Hematopoietic multipotent progenitor cell (in vitro differentiated cells): ENCODE results near the gene KAZN. TPM values are rescaled to one million over a fixed set of nuclear protein-coding genes. Genes with fewer than 3 reads are reported as not detected.
"Not testable (repeated sequence)": the region's sequence is repeated elsewhere in the genome, so short reads cannot be mapped to it uniquely, and the experiment has no call there.

Experiments
- DNase-seq, 3 donors: peaks; one replicate each; pipeline ENCODE4 v3.0.0-alpha.2; 2011 to 2015; ENCODE audit warnings: low read depth in 2 of 3, low spot score in 2 of 3
- total RNA-seq: library from RNA; depleted of rRNA; stranded (reverse); fragments of >200 nt; gene quantifications from one replicate; pipeline ENCODE4 v1.2.3, GENCODE V29; 2012

Gene KAZN
- total RNA-seq, 1 donor, result 0.54 TPM

DNA sequence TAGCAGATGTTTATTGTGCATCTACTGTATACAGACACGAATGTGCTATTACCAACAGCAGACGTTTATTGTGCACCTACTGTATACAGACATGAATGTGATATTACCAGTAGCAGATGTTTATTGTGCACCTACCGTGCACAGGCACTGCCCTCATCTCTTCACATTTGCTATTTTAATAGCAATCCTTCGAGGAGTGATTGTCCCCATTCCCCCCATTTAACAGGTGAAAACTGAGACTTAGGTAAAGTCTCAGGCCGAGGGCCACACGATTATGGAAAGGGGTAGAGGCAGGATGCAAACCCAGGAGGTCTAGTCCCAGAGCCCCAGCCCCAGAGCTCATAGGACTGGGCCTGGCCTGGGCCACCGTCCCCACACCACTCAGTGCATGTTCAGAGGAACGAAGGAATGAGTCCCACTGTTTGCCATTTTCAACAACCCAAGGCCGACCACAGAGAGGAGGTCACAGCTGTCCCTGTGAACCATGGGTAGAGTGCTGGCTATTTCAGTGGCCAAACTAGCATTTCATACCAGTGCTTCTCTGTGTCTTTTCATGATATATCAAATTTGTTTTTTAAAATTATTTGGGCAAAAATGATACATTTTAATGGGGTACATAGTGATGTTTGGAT is 440.6 kb downstream of the KAZN start:
- no peak for DNase-seq

DNA sequence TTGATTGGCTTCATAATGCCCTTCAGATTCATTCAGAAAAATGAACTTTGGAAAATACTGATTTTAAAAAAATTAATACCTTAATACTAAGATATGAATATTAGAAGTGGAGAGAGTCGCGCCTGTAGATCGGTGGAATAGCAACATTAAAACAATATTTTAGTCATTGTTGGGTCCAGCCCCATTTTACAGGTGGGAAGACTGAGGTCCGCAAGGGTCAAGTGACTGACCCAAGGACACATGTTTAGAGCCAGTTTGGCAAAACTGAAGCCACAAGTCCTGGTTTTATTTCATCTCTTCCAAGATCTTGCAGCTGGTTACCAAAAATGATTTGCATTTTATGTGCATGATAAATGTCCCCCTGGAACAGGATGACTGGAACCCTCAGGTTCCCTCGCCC is 441.4 kb downstream of the KAZN start:
- no peak for DNase-seq

DNA sequence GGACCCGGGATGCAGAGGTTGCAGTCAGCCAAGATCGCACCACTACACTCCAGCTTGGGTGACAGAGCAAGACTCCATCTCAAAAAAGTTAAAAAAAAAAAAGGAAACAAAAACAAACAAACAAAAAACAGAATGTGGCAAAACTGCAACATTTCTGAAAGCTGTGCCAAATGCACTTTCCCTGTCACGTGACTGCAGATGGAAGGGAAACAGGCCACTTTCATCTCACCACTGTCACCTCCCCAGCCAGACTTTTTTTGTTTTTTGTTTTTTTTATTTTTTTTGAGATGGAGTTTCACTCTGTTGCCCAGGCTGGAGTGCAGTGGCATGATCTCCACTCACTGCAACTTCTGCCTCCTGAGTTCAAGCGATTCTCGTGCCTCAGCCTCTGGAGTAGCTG is 442.2 kb downstream of the KAZN start:
- DNase-seq, result not testable (repeated sequence)

DNA sequence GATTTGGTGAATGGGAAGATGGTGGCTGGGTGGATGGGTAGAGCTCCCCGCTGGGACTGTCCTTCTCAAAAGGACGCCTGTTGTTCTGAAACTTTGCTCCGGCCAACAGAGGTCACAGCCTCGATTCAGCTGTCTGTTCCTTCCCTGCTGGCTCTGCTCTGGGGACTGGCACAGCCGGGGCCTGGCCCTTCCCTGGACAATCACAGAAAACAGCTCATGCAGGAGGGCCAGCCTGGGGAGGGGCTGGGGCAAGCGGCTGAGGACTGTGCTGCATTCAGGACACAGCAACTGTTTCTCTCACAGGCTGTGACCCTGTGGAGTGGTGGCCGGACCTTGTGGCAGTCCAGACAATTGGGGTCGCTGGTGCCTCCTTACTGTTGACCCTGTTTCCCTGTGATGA is 444.4 kb downstream of the KAZN start:
- DNase-seq, result no peak

DNA sequence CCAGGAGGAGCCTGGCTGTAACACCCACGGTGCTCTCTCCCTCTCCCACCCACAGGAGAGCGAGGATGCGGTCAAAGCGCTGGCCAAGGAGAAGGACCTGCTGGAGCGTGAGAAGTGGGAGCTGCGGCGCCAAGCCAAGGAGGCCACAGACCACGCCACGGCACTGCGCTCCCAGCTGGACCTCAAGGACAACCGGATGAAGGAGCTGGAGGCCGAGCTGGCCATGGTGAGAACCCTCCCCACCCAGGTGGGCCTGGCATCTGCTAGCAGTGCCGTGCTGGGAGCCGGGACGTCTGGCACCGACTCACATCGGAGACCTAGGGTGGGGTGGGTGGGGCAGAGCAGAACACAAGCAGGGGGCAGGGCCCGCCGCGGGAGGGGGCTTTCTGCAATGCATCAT is 445.4 kb downstream of the KAZN start:
- no peak for DNase-seq

DNA sequence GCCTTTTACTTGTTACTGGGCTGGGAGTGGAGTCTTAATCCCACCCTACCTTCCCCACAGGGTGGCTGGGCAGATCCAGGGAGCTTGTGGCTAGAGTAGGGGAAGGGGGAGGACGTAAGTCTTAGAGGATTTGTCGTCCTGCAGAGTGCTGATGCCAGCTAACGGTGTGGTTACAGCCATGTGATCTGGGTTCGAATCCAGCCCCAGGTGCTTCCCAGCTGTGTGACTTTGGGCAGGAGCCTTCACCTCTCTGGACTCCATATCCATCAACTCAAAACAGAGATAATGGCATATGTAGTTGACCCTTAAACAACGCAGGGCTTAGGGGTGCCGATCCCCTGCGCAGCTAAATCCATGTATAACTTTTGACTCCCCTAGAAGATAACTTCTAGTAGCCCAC is 446.6 kb downstream of the KAZN start:
- DNase-seq, result no peak

DNA sequence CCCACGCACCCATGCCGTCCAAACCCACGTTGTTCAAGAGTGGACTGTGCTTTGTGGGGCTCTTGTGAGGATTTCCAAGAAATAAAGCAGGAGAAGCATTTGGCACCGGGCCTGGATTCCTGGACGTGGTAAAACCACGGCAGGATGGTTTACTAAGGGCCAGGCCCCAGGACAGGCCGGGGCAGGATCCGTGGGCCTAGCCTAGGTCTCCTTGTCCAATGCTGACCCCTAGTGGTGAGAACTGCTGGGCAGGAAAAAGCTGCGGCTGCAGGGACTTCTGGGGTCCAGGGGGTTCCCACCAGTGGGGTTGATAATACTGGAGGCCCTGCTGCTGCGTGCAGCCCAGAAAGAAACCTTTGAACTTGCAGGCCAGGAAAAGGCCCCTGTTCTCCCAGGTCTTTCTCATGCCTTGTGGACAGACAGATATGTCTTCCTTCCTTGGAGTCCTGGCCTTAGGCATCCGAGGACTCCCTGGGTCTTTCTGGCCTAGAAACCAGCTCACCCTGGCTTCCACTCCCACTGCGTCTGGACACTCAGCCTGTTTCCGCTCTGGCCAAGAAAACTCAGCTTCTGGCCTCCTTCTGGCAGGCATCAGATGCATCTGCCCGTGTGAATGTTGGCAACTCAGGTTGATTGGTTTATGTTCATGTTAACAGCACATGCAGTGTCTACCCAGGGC is 448.1 kb downstream of the KAZN start:
- DNase-seq, result peak; percentile 3 to 81 (median 64)

DNA sequence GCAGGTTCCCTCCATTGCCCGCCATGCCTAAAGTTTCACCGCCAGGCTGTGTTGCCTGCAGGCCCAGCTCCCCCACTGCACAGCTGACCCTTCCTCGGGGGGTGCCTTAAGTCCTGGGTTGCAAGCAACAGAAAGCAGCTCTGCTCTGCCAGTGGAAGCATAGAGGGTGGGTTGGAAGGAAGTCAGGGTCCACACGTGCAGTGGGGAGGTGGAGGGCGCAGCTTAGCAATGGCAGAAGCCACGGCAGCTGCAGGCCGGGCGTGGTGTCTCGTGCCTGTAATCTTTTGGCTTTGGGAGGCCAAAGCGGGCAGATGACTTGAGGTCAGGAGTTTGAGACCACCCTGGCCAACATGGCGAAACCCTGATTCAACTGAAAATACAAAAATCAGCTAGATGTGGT is 448.8 kb downstream of the KAZN start:
- no peak for DNase-seq

DNA sequence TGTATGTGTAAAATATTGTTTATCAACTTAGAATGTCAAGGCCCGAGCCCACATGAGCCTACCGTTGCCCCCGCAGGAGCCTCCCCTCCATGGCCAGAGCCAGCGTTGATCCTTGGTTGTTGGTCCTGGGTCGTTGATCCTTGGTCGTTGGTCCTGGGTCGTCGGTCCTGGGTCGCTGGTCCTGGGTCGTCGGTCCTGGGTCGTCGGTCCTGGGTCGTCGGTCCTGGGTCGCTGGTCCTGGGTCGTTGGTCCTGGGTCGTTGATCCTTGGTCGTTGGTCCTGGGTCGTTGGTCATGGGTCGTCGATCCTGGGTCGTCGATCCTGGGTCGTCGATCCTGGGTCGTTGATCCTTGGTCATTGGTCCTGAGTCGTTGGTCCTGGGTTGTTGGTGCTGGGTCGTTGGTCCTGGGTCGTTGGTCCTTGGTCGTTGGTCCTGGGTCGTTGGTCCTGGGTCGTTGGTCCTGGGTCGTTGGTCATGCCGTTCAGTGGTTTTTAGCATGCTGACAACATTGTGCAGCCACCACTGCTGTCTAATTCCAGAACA is 450.0 kb downstream of the KAZN start:
- DNase-seq, result no peak

DNA sequence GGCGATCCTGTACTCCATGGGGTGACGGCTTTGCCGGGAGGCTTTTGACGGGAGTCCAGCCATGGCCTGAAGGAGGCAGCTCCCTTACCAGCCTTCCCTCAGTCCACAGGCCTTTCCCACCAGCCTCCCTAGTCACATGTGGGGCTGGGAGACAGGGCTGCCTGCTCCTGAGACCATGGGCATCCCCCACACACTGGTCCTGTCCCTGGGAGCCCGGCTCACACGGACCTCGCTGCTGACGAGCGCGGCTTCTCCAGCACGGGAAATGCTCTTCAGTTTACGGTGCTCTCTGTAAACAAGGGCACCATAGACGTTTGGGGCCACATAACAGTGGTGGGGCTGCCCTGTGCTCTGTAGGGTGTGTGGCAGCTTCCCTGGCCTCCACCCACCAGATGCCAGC is 450.6 kb downstream of the KAZN start:
- DNase-seq, result no peak

DNA sequence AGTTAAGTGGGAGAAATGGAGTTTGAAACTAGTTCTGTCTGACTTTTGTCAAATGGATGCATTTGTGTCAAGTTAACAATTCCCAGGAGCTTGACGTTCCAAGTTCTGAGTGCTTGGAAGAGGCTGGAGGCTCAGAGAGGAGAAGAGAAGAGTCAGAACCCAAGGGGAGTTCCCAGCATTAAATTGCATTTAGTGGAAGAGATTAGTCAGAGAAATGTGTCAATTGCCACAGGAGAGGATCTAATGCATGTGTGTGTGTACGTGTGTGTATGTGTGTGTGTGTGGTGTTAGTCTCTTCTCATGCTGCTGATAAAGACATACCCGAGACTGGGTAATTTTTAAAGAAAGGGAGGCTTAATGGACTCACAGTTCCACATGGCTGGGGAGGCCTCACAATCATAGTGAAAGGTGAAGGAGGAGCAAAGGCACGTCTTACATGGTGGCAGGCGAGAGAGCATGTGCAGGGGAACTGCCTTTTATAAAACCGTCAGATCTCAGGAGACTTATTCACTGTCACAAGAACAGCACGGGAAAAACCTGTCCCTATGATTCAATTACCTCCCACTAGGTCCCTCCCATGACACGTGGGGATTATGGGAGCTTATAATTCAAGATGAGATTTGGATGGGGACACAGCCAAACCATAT is 453.5 kb downstream of the KAZN start:
- DNase-seq, result no peak

DNA sequence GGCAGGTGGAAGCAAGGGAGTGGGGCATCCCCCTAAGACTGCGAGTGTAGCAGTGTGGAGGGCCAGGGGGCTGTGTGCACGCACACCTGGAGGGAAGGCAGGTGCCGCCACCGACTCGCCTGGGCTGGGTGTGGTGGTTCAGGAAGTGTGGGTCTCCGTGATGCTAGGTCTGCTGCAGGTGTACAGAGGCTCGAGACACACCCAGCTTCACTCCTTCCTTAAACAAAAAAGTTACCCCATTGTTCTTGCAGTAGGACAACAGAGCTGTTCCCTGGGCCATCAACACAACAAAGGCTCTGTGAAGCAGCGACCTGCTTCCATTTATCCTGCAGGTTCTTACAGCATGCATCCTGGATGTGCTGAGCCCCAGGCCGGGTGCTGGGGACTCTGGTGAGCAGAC is 454.7 kb downstream of the KAZN start:
- DNase-seq, result no peak

DNA sequence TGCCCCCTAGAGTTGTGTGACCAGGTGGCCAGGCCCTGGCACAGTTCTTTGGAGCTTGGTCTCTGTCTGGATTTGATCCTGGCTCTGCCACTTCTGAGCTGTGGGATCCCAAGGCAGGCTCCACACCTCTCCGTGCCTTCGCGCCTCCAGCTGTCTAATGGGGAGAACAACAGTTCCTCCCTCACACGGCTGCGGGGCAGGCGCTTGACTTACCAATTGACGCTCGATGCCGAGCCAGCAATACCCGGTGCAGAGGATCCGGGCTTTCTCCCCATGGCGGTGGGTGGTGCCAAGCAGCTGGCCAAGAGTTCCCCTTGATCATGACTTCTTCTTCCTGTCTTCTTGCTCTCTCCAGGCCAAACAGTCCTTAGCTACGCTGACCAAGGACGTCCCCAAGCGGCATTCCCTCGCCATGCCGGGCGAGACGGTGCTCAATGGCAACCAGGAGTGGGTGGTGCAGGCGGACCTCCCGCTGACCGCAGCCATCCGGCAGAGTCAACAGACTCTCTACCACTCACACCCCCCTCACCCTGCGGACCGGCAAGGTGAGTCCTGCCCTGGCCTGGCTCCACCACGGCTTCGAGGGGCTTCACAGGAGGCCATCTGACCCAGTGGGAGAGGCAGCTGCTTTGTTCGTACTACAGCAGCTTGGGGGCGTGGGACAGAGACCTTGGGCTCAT is 457.4 kb downstream of the KAZN start:
- DNase-seq, result no peak

DNA sequence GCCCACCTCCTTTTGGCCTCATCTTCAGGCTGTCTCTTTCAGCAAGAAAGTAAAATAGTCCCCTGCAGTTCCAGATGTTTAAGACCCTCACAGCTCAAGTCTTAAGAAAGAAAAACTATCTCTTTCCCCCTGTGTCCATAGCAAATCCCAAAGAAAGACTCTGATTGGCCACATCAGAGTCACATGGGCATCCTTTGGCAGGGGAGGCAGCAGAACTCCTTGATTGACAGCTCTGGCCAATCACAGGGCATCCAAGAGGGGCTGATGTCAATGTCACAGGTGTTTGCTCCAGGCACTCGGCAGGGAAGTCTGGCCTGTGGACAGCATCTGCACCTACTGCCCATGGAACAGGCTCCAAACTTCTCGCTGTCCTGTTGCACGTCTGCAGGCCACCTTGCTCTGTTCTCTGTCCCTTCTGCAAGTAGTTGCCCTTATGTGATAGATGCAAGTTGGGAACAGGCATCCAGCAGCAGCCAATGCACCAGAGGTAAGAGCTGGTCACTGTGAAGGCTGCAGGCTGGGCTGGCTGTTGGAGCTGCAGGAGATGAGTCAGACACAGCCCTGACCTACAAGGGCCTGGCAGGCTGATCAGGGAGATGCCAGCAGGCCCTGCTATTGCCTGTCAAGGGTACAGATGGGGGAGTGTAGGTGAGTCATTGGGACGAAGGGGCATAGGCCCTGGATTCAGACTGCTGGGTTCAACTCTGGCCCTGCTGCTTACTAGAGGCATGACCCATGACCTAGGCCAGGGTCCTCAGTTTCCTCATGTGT is 458.2 kb downstream of the KAZN start:
- no peak for DNase-seq

DNA sequence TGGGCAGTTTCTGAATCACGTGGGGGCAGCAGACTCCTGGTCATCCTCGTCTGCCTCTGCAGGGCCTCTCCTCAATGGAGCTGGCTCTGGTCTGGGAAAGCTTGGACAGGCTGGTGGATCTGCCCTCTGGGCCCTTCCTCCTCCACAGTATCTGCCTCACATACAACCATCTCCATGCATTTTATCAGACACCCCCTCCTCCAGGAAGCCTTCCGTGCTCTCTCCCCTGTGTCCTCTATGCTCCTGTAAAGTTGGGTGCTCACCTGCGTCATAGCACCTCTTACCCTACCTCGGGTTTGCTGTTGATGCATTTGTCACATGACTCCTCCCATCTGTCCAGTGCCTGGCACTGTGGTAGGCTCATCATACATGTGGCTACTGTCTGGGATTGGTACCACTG is 459.3 kb downstream of the KAZN start:
- no peak for DNase-seq

DNA sequence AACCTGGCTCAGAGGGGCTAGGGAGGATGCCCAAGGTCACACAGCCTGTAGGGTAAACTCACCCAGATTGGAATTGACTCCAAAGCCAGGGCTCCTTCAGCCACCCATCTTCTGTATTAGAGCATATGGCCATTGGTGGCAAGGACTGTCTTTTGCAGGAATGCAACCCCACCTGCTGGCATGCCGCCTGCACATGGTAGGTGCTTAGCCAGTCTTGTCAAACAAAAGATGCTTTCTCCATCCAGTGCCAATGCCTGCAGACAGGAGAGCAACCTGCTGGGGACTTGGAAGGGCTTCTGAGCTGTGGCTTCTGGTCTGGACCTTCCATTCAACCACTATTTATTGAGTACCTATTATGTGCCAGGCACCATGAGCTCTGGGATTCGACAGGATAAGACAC is 459.8 kb downstream of the KAZN start:
- DNase-seq, result no peak

DNA sequence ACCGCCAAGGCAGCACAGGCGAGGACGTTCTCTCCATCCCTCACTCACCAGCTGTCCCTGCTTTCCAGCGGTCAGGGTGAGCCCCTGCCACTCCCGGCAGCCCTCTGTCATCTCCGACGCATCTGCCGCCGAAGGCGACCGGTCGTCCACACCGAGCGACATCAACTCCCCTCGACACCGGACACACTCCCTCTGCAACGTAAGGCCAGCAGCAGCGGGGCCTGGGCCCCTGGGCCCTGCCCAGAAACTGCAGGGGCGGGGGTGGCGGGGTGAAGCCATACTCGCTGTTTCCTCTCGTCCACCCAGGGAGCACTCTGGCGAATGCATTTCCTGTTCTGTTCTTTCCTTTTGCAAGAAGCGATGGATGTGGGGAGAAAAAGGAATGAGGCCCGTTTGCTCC is 461.6 kb downstream of the KAZN start:
- DNase-seq, result no peak

DNA sequence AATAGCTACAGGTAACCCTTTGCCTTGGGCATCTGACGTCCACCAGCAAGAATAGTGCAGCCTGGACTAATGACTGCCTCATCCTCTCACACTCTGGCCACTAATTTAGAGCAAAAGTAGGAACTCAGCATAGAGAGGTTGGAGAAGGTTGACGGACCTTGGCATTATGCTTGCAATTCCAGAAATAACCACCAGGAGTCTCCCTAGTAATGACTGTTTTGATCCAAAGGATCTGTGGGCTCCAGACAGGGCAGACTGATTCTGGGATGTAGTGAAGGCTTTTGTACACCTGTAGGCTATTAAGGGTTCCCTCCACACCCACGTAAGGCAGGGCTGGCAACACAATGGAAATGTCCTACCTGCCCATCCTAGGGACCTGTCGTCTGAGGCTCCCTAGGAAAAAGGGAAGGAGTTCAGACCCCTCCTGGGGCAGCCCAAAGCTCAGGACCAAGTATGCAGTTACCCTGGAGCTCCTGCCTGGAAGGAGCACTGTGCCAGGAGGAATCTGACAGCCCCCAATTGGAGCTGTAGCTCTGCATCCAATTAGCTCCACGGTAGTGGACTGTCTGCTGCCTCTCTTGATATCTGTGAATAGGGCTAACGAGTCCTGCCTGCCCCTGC is 464.1 kb downstream of the KAZN start:
- peak in 1 of 3 donors; percentile 24 for DNase-seq

DNA sequence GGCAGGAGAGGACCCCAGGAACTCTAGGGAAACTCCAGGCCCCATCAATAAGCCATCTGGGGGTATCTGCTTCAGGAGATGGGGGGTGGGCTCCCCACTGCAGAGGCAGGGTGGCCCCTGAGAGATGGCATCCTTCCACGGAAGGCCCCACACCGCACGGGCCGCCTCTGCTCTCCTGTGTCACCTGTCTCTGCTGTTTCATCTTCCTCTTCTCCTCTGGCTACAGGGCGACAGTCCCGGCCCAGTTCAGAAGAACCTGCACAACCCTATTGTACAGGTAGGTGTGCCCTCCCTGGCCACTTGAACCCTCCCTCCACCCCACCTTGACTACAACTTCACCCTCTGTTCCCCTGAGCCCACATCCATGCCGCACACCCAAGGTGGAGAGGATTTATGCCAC is 464.9 kb downstream of the KAZN start:
- no peak for DNase-seq

DNA sequence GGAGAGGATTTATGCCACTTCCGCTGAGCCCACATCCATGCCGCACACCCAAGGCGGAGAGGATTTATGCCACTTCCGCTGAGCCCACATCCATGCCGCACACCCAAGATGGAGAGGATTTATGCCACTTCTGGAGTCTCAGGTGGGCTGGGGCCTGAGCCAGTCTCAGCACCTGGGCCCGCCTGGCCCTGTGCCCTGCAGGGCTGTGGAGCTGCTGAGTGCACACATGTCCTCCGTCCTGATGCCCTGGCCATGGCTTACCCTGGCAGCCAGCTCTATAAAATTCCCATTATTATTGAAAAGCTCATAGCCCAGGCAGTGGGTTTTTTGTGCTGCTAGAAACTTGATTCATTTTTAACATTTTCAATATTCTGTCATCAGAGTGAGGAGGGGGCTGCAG is 465.3 kb downstream of the KAZN start:
- no peak for DNase-seq
